G401.6 (cell line): ENCODE data around the gene OR52M1.

ENCODE experiments used
- FAIRE-seq: peaks from 2 replicates; lab custom pipeline; 2012; peaks lifted over from hg19 to GRCh38; lab: Jason Lieb, UNC

The OR52M1 gene

DNA sequence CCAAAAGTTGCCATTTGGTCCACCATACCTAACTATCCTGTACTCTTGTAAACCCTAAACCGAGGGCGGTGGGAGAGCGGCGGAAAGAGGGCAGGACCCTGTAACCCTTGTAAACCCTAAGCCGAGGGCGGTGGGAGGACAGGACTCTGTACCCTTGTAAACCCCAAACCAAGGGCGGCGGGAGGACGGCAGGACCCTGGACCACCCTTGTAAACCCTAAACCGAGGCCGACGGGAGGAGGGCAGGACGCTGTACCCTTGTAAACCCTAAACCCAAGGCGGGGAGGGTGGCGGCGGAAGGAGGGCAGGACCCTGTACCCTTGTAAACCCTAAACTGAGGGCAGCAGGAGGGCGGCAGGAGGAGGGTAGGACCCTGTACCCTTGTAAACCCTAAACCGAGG, 24.1 kb downstream of the OR52M1 start:
- FAIRE-seq = no peak

DNA sequence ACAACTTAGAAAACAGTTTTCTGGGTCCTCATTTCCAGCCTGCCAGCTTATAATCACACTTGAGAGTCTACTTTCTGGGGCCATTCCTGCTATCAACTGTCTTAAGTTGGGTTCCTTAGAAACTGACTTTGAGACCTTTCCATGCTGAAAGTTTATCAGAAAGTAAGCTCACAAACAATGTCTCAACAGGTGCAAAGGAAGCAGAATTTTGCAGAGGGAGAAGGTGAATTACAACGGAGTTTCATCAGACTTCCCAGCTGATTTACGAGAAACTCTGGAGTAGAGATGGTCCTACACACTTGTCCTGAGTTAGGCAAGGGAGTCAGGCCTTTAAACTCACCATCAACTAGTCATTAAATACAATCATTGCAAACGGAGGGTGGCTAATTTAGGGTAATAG, 31.9 kb downstream of the OR52M1 start:
- no peak for FAIRE-seq

DNA sequence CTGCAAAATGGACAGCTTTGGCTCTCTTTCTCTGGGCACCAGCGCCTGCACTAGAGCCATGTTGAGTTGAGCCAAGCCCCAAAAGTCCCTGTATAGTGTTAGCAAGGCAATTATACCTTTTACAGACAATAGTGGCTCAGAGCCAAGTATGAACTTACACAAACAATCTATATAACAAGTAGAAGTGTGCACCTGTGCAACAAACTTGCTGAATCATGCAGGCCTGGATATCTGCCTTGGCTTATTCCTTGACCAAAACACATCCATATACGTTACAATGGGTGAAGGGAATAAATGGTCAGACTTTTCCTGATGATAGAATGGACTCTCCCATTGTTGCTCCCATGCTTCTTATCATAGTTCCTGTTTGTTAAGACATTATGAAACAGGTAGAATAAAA, 32.8 kb downstream of the OR52M1 start:
- FAIRE-seq = no peak

DNA sequence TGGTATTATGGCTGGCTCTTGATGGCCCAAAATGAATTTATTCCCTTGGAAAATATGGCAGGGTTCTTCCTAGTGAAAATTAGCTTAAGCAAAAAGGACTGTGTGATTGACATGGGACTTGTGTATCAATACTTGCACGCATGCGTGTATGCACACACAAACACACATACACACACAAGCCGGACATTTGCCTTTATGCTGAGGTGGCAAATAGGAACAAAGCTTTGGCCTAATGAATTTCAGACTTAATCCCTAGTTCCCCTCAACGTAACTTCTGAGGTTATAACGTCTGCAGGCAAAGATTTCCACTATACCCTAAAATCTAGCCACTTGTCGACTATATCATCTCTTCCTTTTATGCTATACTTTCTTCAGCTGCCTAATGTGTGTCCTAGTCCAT, 33.6 kb downstream of the OR52M1 start:
- FAIRE-seq = no peak

- no peak for FAIRE-seq
Observed at GRCh38 chr11:4580124-4580523, 35.1 kb downstream of the OR52M1 start.

DNA sequence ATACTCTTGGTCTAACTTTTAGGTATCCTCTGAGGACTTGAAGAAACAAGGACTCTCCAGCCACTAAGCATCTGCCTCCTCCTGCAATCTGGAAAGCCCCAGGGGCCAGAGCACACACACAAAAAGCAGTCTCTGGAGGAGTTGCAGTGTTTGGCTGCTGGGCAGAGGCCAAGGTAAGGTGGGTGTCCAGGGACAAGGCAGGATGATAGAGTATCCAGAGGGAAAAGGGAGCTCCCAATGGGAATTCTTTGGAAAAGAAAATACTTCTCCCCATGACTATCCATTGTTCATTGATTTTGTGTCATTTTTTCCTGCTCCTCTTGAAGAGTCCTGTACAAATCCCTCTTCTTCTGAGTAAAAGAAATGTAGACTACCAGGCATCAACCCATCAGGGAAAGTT, 36.5 kb downstream of the OR52M1 start, which contains the start of gene OR52I2:
TSS of gene OR52I2 (plus strand) at position 301 of the 400 bp plus-strand sequence.
- FAIRE-seq = no peak

DNA sequence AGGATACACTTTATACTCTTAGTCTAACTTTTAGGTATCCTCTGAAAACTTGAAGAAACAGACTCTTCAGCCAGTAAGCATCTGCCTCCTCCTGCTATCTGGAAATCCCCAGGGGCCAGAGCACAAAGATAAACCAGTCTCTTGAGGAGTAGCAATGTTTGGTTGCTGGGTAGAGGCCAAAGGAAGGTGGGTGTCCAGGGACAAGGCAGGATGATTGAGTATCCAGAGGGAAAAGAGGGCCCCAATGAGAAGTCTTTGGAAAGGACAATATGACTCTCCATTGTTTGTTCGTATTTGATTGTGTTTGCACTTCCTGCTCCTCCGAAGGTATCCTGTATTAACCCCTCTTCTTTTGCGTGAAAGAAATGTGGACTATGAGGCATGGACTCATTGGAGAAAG, 44.0 kb downstream of the OR52M1 start:
- FAIRE-seq = no peak

DNA sequence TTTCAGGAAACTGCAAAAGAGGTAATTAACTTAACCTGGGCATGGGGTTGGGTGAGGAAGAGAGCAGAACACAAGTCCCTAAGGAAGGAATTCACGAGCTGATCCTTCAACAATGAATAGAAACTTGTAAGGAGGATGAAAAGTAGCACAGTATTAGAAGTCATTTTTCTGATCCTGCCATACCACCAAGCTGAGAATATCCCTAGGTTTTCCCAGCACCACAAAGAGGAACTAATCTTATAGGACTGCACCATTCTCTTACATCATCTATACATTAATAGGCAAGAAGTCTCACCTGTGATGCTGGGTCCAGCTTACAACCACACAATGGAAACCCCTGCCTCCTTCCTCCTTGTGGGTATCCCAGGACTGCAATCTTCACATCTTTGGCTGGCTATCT, 48.7 kb downstream of the OR52M1 start, which contains the start of gene OR52I1:
TSS of gene OR52I1 (plus strand) at position 301 of the 400 bp plus-strand sequence. CDS start at position 301, 0 bp downstream.
- FAIRE-seq = no peak
